Activated CD4-positive, alpha-beta T cell treated with anti-CD3 and anti-CD28 coated beads, Interleukin-2, amount 50 U/mL, for 48 hours (primary cell): Measurements from ENCODE around the gene CLEC14A.

Source experiments
- DNase-seq, 2 experiments: peaks; one replicate each; pipeline ENCODE4 v3.0.0-alpha.2; 2020

Gene CLEC14A

DNA sequence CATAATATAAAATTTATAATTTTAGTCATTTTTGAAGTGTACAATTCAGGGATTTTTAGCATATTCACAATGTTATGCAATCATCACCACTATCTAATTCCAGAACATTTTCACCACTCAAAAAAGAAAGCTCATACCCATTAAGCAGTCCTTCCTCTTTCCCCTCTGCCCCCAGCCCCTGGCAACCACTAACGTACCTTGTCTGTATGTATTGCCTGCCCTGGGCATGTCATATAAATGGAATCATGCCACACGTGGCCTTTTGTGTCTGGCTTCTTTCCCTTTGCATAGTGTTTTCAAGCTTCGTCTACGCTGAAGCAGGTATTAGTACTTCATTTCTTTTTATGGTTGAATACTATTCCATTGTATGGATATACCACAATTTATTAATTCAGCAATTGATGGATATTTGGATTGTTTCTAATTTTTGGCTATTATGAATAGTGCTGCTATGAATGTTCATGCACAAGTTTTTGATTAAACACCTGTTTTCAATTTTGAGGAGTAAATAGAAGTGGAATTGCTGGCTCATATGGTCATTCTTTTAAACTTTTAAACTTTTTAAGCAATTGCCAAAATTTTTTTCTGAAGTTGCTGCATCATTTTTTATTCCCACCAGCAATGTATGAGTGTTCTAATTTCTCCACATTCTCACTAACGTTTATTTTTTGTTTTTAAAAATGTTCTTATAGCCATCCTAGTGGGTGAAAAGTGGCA, 49.8 kb downstream of the CLEC14A start:
- DNase-seq = no peak

DNA sequence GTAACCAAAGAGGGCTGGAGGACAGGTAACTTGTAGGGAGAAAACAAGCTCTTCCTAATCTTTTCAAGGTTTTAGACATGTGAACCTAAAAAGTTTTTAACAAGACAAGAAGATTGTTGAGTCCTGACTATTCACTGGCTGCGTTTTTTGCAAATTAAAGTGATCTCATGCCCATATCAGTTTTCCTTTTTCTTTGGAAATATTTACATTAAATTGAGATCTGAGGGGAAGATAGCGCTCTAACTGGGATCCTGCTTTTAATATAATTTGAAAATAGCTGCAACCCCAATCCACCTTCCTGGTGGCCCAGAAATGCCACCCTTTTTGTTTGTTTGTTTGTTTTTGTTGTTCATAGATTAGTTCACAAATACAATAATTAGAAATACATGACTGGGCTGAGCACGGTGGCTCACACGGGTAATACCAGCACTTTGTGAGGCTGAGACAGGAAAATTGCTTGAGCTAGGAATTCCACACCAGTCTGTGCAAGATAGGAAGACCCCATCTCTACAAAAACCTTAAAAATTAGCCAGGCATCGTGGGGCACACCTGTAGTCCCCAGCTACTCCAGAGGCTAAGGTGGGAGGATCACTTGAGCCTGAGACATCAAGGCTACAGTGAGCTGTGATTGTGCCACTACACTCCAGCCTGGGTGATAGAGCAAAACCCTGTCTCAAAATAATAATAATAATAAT, 50.6 kb downstream of the CLEC14A start:
- no peak for DNase-seq

DNA sequence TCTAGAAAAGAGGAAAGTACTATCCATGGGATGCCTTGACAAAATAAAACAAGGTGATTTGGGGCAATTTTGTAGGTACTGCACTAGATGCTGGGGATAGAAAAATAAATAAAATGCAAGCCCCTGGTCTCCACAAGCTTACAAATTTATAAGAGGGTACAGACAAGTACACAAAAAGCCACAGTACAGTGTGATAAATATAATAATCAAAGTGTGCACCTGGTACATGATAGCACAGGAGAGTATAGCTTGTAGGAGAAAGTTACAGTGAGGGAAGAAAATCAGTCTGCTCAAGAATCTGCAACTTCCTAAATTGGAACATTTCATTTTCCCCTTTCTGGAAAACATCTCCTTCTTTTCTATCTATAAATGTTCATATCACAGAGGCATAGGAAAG, 51.2 kb downstream of the CLEC14A start:
- DNase-seq = no peak
